ENCODE results near the gene ZNF205. TPM values are rescaled to one million over a fixed set of nuclear protein-coding genes. Genes with fewer than 3 reads are reported as not detected.

Gene ZNF205
- polyA plus RNA-seq, 4 donors = 14.5 to 20.3 (median 17.1) TPM

GRCh38 chr16:3099732-3100499, 12.5 kb upstream of the ZNF205 start:
- DNase-seq (ENCODE audit: low read depth in 4 of 4, low spot score in 3 of 4) = peak in 3 of 4 donors; percentile 76 to 82 (median 78)

- no peak for DNase-seq (ENCODE audit: low read depth in 4 of 4, low spot score in 3 of 4)
Observed at GRCh38 chr16:3101018-3101840, 11.2 kb upstream of the ZNF205 start.

- DNase-seq (ENCODE audit: low read depth in 4 of 4, low spot score in 3 of 4) = no peak
Observed at GRCh38 chr16:3101841-3102470, 10.4 kb upstream of the ZNF205 start.

GRCh38 chr16:3106205-3106928, 6.0 kb upstream of the ZNF205 start:
- peak; percentile 78 to 82 (median 81) for DNase-seq (ENCODE audit: low read depth in 4 of 4, low spot score in 3 of 4)

GRCh38 chr16:3112881-3113574, 642 bp downstream of the ZNF205 start:
- DNase-seq (ENCODE audit: low read depth in 4 of 4, low spot score in 3 of 4) = no peak

GRCh38 chr16:3113765-3114479, 1.5 kb downstream of the ZNF205 start:
- no peak for DNase-seq (ENCODE audit: low read depth in 4 of 4, low spot score in 3 of 4)

- no peak for DNase-seq (ENCODE audit: low read depth in 4 of 4, low spot score in 3 of 4)
Observed at GRCh38 chr16:3115003-3115402, 2.6 kb downstream of the ZNF205 start.

GRCh38 chr16:3115561-3115960, 3.2 kb downstream of the ZNF205 start:
- DNase-seq (ENCODE audit: low read depth in 4 of 4, low spot score in 3 of 4) = no peak

GRCh38 chr16:3118204-3118790, 5.9 kb downstream of the ZNF205 start:
- no peak for DNase-seq (ENCODE audit: low read depth in 4 of 4, low spot score in 3 of 4)

GRCh38 chr16:3118846-3119245, 6.5 kb downstream of the ZNF205 start:
- DNase-seq (ENCODE audit: low read depth in 4 of 4, low spot score in 3 of 4) = no peak

GRCh38 chr16:3119286-3119685, 6.9 kb downstream of the ZNF205 start:
- no peak for DNase-seq (ENCODE audit: low read depth in 4 of 4, low spot score in 3 of 4)

- DNase-seq (ENCODE audit: low read depth in 4 of 4, low spot score in 3 of 4) = no peak
Observed at GRCh38 chr16:3119701-3120408, 7.5 kb downstream of the ZNF205 start.

GRCh38 chr16:3120435-3120834, 8.0 kb downstream of the ZNF205 start:
- DNase-seq (ENCODE audit: low read depth in 4 of 4, low spot score in 3 of 4) = no peak

GRCh38 chr16:3121851-3122467, 9.6 kb downstream of the ZNF205 start:
- DNase-seq (ENCODE audit: low read depth in 4 of 4, low spot score in 3 of 4) = no peak

GRCh38 chr16:3122926-3123570, 10.7 kb downstream of the ZNF205 start:
- no peak for DNase-seq (ENCODE audit: low read depth in 4 of 4, low spot score in 3 of 4)

- peak; percentile 89 to 94 (median 92) for DNase-seq (ENCODE audit: low read depth in 4 of 4, low spot score in 3 of 4)
Observed at GRCh38 chr16:3123986-3124886, 11.8 kb downstream of the ZNF205 start.
